NK-92 treated with Interleukin-12 subunit alpha and Interleukin-12 subunit beta, amount 100 ng/mL, for 24 hours (cell line): ENCODE results near the gene TPRN.

Experiments
- DNase-seq: peaks from one replicate; lab custom pipeline; 2025; lab: John Stamatoyannopoulos, UW

Gene TPRN

DNA sequence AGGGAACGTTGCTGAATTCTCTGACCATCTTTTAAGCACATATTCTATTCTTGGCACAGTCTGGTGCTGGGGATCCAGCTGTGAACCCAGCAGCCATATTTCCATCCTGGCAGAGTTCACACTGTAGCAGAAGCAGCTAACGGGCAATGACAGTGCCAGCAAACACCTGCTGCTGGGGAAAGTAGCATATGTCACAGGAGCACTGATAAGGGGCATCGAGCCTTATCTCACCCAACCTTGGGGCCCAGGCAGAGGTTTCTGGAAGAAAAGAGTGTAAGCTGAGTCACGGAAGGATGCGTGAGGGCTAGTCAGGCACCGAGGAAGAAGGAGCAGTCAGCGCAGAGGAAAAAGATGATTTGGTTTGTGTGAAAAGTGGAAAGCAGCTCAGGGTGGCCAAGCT lies 6.1 kb upstream of the TPRN start:
- no peak for DNase-seq

- DNase-seq, result peak; percentile 84
Observed at GRCh38 chr9:137205126-137206069, 4.9 kb upstream of the TPRN start, which contains the start of the genes NDOR1 and TMEM203. Gene NDOR1, plus strand, starts transcription at chr9:137205700. Its CDS starts 78 bp downstream, at chr9:137205778. Gene TMEM203, minus strand, starts transcription at chr9:137205648. Its CDS starts 234 bp downstream, at chr9:137205414.

- DNase-seq, result no peak
Observed at GRCh38 chr9:137204731-137205125, 4.2 kb upstream of the TPRN start.

GRCh38 chr9:137202966-137203365 lies 2.4 kb upstream of the TPRN start:
- no peak for DNase-seq

DNA sequence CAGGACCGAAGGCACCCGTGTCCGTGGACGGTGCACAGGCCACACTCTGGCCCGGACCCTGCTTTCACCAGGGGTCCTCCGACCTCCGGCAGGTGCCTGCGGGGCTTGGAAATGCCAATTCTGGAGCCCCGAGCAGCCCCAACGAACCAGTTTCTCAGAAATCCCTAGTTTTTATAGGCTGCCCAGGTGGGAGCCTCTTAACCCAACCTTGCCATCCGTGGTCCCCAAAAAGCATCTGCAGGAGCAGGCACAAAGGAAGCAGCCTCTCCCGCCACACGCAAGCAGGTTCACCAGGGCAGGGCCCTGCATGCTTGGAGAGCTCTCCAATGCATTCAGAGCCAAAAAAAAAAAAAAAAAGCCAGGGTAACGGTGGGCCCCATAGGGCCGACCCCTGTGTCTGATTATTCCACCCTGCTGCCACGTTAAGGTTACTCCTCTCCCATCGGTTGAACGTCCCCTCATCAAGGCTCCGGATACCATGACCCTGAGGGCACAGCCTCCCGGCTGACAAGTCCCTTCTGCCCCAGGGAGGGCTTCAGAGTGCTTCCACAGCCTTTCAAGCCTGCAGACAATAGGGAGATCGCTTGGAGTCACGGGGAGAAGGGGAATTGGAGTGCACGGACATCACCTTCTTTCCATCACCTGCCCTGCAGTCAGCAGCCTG lies 796 bp upstream of the TPRN start:
- DNase-seq, result no peak

DNA sequence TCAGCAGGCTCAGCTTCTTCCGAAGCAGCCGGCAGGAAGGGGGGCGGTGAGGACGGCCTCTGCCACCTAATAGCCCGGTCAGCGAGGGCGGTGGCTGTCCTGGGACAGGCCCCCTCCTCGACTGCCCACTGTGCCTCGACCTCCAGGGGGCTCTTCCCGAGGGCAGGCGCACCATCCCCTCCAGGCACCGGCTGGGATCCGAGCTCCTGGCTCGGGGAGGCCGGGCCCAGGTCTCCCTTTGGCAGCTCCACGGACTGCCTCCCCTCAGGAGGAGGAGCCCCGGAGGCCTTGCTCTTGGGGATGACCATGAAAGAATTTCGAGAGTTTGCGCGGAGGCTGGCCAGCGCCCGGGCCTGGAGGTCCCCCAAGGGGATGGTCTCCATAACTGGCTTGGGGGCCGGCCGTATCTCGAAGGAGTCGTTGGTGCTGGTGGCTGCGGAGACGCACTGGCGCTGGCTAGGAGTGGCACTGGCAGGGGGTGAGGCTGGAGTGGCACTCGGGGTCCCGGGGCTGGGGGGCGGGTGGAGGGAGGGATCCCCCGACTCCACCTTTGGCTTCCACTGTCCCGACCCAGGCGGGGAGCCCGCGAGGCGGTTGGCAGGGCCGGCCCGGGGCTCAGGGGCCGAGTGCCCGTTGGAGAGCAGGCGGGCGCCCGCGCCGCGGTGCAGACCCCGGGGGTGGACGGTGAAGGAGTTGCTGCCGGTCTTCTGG lies 975 bp downstream of the TPRN start:
- DNase-seq, result no peak

DNA sequence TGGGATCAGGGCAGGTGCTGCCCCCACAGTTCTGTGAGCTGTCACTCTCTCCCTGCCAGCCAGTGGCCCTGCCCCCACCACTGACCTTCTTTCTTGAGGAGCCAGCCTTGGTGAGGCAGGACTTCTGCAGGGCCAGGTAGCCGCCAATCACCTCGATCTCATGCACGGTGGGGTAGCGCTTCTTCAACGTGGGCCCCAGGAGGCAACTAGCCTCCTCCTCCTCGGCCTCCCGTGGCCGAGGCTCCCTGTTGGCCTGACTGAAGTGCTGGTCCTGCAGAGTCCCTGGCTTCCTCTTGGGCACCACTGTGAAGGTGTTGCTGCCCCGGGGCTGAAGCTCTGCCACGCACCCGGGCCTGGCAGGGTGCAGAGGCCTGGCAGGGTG lies 1.6 kb downstream of the TPRN start:
- DNase-seq, result no peak

DNA sequence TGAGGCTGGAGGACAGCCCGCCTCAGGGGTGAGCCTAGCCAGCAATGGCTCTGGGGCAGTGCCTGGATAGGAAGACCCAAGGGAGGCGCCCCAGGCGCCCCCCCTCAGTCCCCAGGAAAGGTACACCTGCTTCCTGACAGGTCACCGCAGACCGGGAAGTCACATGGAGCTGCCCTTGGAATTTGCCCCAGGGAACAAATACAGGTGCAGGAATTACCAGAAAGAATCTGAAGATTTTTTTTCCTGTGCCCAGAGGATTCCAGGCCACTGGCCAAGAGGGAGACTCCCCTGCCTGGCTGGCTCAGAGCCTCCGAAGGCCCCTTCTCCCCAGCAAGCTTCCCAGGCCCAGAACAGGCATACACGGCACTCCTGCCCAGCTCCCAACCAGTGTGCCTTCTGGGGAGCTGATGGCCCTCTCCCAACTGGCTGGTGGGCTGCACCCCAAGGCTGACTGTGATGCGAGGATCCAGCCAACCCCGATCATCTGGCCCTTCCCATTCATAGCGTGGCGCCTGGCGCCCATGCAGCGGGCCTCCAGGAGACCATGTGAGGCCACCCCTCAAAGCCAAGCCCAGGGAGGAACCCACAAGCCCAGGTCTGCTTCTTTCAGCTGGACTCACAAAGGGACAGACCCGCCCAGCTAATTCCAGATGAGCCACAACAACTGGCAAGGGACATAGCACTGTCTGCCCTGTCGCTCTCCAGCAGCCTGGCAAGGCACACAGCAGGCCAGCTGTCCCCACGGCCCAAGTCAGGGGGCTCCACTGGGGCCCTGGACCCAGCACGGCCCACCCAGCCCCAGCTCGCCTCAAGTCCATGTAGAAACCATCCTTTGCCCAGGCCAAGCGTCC lies 2.3 kb downstream of the TPRN start:
- no peak for DNase-seq

GRCh38 chr9:137195525-137196220 lies 4.9 kb downstream of the TPRN start:
- DNase-seq, result no peak

- DNase-seq, result no peak
Observed at GRCh38 chr9:137194909-137195308, 5.6 kb downstream of the TPRN start.

GRCh38 chr9:137194388-137194787 lies 6.2 kb downstream of the TPRN start:
- no peak for DNase-seq

GRCh38 chr9:137193771-137194170 lies 6.8 kb downstream of the TPRN start:
- DNase-seq, result no peak

DNA sequence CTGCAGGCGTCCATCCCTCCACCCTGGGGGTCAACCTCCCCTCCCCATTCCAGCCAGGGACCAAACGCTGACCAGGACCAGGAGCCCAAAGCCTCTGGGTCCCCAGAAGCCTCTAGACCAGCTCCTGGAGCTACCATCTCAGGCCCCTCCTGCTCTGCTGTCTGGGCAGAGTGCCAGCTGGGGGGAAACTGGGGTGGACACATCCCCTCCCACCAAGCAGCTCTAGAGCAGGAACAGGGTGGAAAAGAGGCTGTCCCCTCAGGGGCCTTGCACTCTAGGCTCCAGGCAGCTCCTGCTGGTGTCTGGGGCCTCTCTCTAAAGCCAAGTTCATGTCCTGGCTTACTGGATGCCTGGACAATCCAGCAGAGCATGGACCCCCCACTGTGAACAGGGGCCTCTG lies 7.7 kb downstream of the TPRN start:
- DNase-seq, result no peak

DNA sequence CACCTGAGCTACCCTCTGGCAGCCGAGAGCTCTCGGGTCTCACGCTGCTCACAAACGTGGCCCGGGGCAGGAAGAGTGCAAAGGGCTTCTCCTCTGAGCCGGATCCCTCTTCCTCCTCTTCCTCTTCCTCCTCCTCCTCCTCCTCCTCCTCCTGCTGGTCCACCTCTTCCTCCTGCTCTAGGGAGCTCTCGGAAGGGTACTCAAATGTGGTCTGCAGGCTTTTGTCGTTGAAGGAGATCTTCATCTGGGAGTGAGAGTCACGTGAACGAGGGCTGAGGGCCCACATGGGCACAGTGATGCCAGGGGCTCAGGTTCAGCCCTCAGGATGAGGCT lies 8.1 kb downstream of the TPRN start:
- DNase-seq, result no peak

DNA sequence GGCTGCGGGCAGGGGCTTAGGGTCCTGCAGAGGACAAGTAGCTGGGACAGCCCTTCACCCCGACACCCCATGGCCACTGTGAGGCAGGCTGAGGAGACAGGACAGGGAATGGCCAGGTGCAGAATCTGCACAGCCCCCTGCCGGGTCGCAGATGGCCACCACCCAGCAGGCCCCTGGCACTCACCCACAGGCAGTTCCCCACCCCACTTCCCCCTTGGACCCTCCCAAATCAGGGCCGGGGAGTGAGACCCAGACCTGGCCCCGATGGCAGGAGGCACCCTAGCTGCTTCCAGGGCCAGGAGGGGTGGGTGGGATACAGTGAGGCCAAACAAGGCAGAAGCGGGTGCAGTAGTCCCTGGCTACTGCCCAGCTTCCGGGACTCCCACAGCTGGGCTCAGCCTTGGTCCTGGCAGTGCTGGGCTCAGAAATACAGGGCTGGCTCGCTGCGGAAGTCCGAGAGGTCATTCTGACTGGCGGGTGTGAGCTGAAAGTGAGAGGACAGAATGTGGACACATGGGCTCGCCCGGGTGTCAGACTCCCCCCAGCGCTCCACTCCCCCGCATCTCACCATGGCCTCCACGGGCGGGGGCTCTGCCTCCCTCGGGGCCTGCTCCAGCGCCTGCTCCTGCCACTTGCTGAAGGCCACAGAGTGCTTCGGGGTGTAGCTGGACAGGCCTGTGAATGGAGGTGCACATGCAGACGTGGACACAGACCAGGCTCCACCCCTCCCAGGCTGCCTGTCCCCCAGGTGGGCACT lies 8.7 kb downstream of the TPRN start:
- no peak for DNase-seq

GRCh38 chr9:137191245-137191644 lies 9.3 kb downstream of the TPRN start:
- no peak for DNase-seq

- DNase-seq, result no peak
Observed at GRCh38 chr9:137190315-137190856, 10.2 kb downstream of the TPRN start.

DNA sequence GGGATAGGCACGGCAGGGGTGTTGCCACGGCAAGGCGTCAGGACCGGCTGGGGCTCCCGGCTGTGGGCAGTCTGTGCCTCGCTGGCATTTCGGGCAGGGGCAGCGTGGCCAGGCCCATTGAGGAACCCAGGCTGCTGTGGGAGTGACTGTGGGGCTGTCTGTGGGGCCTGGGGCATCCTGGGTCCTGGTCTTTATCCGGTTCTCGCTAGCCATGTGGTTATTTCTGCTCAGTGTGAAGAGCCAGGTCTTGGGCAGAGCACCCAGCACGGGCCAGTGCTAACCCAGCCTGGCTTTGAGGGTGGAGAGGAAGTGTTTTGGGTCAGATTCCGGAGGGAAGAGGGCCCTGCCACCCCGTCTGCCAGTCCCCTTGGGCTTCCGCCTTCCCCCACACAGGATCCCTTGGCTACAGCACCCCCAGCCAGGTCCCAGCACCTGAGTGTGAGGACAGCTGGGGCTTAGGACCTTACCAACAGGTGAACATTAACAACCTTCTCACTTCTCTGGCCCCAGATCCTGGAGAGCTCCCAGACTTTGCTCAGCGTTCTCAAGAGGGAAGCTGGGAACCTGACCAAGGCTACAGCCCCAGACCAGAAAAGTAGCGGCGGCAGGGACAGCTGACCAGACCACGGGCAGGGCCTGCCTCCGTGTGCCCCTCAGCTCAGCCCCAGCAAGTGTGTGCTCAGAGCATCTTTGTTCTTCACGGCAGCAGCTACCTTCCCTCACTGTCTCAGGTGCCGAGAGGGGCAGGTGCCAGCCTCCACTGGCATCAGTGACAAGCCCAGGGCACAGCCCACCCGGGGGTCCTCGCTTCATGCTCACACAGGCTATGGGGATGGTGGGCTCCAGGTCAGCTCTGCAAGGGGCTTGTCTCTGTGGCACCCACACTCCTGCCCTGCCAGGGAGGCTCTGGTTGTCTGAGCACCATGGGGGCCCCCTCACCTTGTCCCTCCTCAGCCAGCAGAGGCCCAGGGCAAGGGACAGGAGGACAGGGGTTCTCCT lies 10.9 kb downstream of the TPRN start:
- no peak for DNase-seq
